Hepatocyte (in vitro differentiated cells): Measurements from ENCODE around the gene LYRM4.

Experiments
- CTCF ChIP-seq: fragments of 200-600 bp; sonication (generic); IDR thresholded peaks from 2 replicates; pipeline ENCODE4 v1.5.1; 2016; ENCODE audit warnings: antibody characterized with exemption, mild to moderate bottlenecking; ENCODE audit not compliant: poor library complexity
- EZH2 ChIP-seq: fragments of 200-600 bp; sonication (generic); IDR thresholded peaks from 2 replicates; pipeline ENCODE4 v1.6.1; 2016; ENCODE audit warnings: antibody characterized with exemption, mild to moderate bottlenecking, borderline replicate concordance
- EZH2phosphoT487 ChIP-seq: fragments of 200-600 bp; sonication (generic); IDR thresholded peaks from one replicate; pipeline ENCODE4 v1.6.1; 2018; ENCODE audit warnings: antibody characterized with exemption, mild to moderate bottlenecking, low read depth, moderate library complexity; ENCODE audit not compliant: unreplicated experiment, severe bottlenecking

- TF ChIP-seq EZH2phosphoT487, result no peak
- no peak for TF ChIP-seq CTCF
- no peak for TF ChIP-seq EZH2
Observed at GRCh38 chr6:5280920-5281319, 20.2 kb upstream of the LYRM4 start.
